H9 (cell line): ENCODE data around the gene C2orf66. TPM values are rescaled to one million over a fixed set of nuclear protein-coding genes. Genes with fewer than 3 reads are reported as not detected.

Experiments used
- DNase-seq: peaks from one replicate; pipeline ENCODE4 v3.0.0-alpha.2; 2017
- H2AFZ ChIP-seq: one replicate; pipeline ENCODE4 v1.6.1; 2013; ENCODE audit warnings: mild to moderate bottlenecking, low read length, control low read depth, moderate library complexity
- H2AK5ac ChIP-seq: 2 replicates; pipeline ENCODE4 v1.6.1; 2013; ENCODE audit warnings: low read length, control low read depth, mixed read lengths; ENCODE audit not compliant: insufficient read length
- H2BK120ac ChIP-seq: one replicate; pipeline ENCODE4 v1.6.1; 2013; ENCODE audit warnings: low read depth, mild to moderate bottlenecking, low read length, control low read depth, inconsistent platforms; ENCODE audit not compliant: poor library complexity, severe bottlenecking
- H2BK12ac ChIP-seq: 2 replicates; pipeline ENCODE4 v1.6.1; 2013; ENCODE audit warnings: low read length, control low read depth, mixed read lengths, low read depth; ENCODE audit not compliant: insufficient read length
- H2BK15ac ChIP-seq: 2 replicates; pipeline ENCODE4 v1.6.1; 2013; ENCODE audit warnings: low read depth, low read length, control low read depth
- H2BK20ac ChIP-seq: one replicate; pipeline ENCODE4 v1.6.1; 2013; ENCODE audit warnings: low read depth, mild to moderate bottlenecking, low read length, control low read depth, inconsistent platforms; ENCODE audit not compliant: poor library complexity, severe bottlenecking
- H2BK5ac ChIP-seq: 2 replicates; pipeline ENCODE4 v1.6.1; 2013; ENCODE audit warnings: low read length, control low read depth, mixed read lengths; ENCODE audit not compliant: insufficient read length
- H3K14ac ChIP-seq: 2 replicates; pipeline ENCODE4 v1.6.1; 2013; ENCODE audit warnings: low read length, control low read depth; ENCODE audit not compliant: insufficient read depth
- H3K18ac ChIP-seq: 2 replicates; pipeline ENCODE4 v1.6.1; 2013; ENCODE audit warnings: low read depth, mild to moderate bottlenecking, mixed read lengths, low read length, control low read depth; ENCODE audit not compliant: insufficient read length
- H3K23ac ChIP-seq: 2 replicates; pipeline ENCODE4 v1.6.1; 2013; ENCODE audit warnings: low read length, control low read depth, mixed read lengths, low read depth; ENCODE audit not compliant: insufficient read length
- H3K23me2 ChIP-seq: 2 replicates; pipeline ENCODE4 v1.6.1; 2013; ENCODE audit warnings: low read depth, mild to moderate bottlenecking, mixed read lengths, low read length, control low read depth; ENCODE audit not compliant: insufficient read length, poor library complexity, severe bottlenecking
- H3K27ac ChIP-seq: 2 replicates; pipeline ENCODE4 v1.5.1; 2013; ENCODE audit warnings: low read length, control low read depth, mixed read lengths, low read depth; ENCODE audit not compliant: insufficient read length
- H3K27me3 ChIP-seq: 2 replicates; pipeline ENCODE4 v1.6.1; 2013; ENCODE audit warnings: low read length, control low read depth, inconsistent platforms; ENCODE audit not compliant: insufficient read depth
- H3K4ac ChIP-seq: 2 replicates; pipeline ENCODE4 v1.6.1; 2013; ENCODE audit warnings: low read depth, mild to moderate bottlenecking, control low read depth, inconsistent platforms, low read length, moderate library complexity
- H3K4me1 ChIP-seq: 2 replicates; pipeline ENCODE4 v1.6.1; 2013; ENCODE audit warnings: low read length, control low read depth, inconsistent platforms; ENCODE audit not compliant: insufficient read depth
- H3K4me2 ChIP-seq: 2 replicates; pipeline ENCODE4 v1.6.1; 2013; ENCODE audit warnings: low read length, control low read depth, mixed read lengths; ENCODE audit not compliant: insufficient read length, insufficient read depth
- H3K56ac ChIP-seq: 2 replicates; pipeline ENCODE4 v1.6.1; 2013; ENCODE audit warnings: low read depth, mild to moderate bottlenecking, mixed read lengths, low read length, control low read depth; ENCODE audit not compliant: insufficient read length
- H3K79me1 ChIP-seq: 2 replicates; pipeline ENCODE4 v1.6.1; 2013; ENCODE audit warnings: low read depth, mild to moderate bottlenecking, moderate library complexity, low read length, control low read depth, inconsistent platforms; ENCODE audit not compliant: insufficient read depth, poor library complexity, severe bottlenecking
- H3K79me2 ChIP-seq: 2 replicates; pipeline ENCODE4 v1.6.1; 2013; ENCODE audit warnings: low read length, control low read depth, inconsistent platforms; ENCODE audit not compliant: insufficient read depth
- H3K9ac ChIP-seq: 2 replicates; pipeline ENCODE4 v1.6.1; 2013; ENCODE audit warnings: low read length, control low read depth, mixed read lengths; ENCODE audit not compliant: insufficient read length; ENCODE audit errors: extremely low read depth
- H3K9me3 ChIP-seq: one replicate; pipeline ENCODE4 v1.6.1; 2013; ENCODE audit warnings: low read depth, low read length, inconsistent platforms; ENCODE audit not compliant: control insufficient read depth
- H3T11ph ChIP-seq: one replicate; pipeline ENCODE4 v1.6.1; 2013; ENCODE audit warnings: mild to moderate bottlenecking, low read length, control low read depth, inconsistent platforms
- H4K20me1 ChIP-seq: one replicate; pipeline ENCODE4 v1.6.1; 2013; ENCODE audit not compliant: control insufficient read depth, insufficient read length, insufficient read depth
- H4K5ac ChIP-seq: 2 replicates; pipeline ENCODE4 v1.6.1; 2013; ENCODE audit warnings: low read depth, mild to moderate bottlenecking, mixed read lengths, low read length, control low read depth; ENCODE audit not compliant: insufficient read length
- H4K8ac ChIP-seq: replicated peaks from 2 replicates; pipeline ENCODE4 v1.6.1; 2013; ENCODE audit warnings: low read length, control low read depth, mixed read lengths, low read depth; ENCODE audit not compliant: insufficient read length
- H4K91ac ChIP-seq: 2 replicates; pipeline ENCODE4 v1.6.1; 2013; ENCODE audit warnings: low read depth, mild to moderate bottlenecking, moderate library complexity, mixed read lengths, low read length, control low read depth; ENCODE audit not compliant: insufficient read length
- H3K27ac Mint-ChIP-seq, 3 experiments: 2 replicates in 2 of 3; 3 replicates in 1 of 3; pipeline ENCODE4 v1.8.0; 2020 to 2021; ENCODE audit warnings: mixed read lengths in 3 of 3, mild to moderate bottlenecking in 1 of 3, moderate library complexity in 1 of 3
- H3K27me3 Mint-ChIP-seq: 2 replicates; pipeline ENCODE4 v1.8.0; 2021; ENCODE audit warnings: low read depth, mild to moderate bottlenecking, moderate library complexity, mixed read lengths
- H3K36me3 Mint-ChIP-seq, 3 experiments: 2 replicates in 2 of 3; 3 replicates in 1 of 3; pipeline ENCODE4 v1.8.0; 2020 to 2021; ENCODE audit warnings: low read depth in 3 of 3, mixed read lengths in 3 of 3; ENCODE audit not compliant: insufficient read depth in 1 of 3
- H3K4me1 Mint-ChIP-seq, 2 experiments: 2 replicates each; pipeline ENCODE4 v1.8.0; 2020; ENCODE audit warnings: mixed read lengths in 2 of 2
- H3K4me3 Mint-ChIP-seq, 2 experiments: 2 replicates in 1 of 2; 3 replicates in 1 of 2; pipeline ENCODE4 v1.8.0; 2020 to 2021; ENCODE audit warnings: mild to moderate bottlenecking in 2 of 2, mixed read lengths in 2 of 2, moderate library complexity in 1 of 2
- H3K9me3 Mint-ChIP-seq, 2 experiments: 2 replicates in 1 of 2; 3 replicates in 1 of 2; pipeline ENCODE4 v1.8.0; 2020; ENCODE audit warnings: mild to moderate bottlenecking in 2 of 2, mixed read lengths in 2 of 2, moderate library complexity in 1 of 2
- WGBS: extraction: QIAGEN DNeasy Blood & Tissue Kit; methylation state at CpG from one replicate; pipeline ENCODE4 v1.1.7; 2013; ENCODE audit warnings: missing lambda C conversion rate, low lambda C conversion rate, mixed read lengths; ENCODE audit not compliant: insufficient read length; ENCODE audit errors: extremely low coverage; 5-methylcytosine and 5-hydroxymethylcytosine counted together
- total RNA-seq: library from RNA; stranded (reverse); gene quantifications from 2 replicates; pipeline ENCODE4 v1.2.1, GENCODE V29; 2021
- TF ChIP-seq, protein P1 (sequence below): fragments of 200-600 bp; sonication (generic); conservative IDR thresholded peaks from 3 replicates; pipeline ENCODE4 v1.8.0; 2021; ENCODE audit warnings: antibody characterized with exemption, mild to moderate bottlenecking

The C2orf66 gene
- total RNA-seq, 1 experiment from 2014 or later, result not detected

DNA sequence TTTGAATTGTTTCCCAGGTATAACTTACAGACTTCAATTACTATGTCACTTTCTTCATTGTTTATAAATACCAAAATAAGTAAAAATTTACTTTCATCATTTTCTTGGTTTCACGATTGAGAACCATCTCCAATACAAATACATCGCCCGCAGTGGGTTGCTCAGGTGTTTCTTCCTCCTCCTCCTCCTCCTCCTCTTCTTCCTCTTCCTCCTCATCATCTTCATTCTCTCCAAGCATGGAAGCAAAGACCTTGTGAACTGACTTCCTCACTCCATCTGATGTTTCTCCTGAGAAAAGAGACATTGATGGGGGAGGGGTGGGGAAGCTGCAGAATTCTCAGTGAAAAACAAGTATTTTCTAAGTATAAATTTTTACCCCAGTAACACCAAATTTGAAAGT lies 16.3 kb downstream of the C2orf66 start:
- no peak overlapping the region for H3K27ac Mint-ChIP-seq
- H3K4me1 Mint-ChIP-seq, result no peaks in the 10 kb centered on the region

More for the DNA sequence above, 16.3 kb downstream of the C2orf66 start:
- Histone ChIP-seq H2AK5ac (no peak overlapping the region), H2BK20ac (no peak overlapping the region), H3T11ph (no peak overlapping the region), H3K23ac (no peak overlapping the region), H4K20me1 (no peaks in the 10 kb centered on the region), H3K4ac (no peak overlapping the region), H4K5ac (no peak overlapping the region), H3K18ac (no peak overlapping the region), H2AFZ (no peak overlapping the region), H4K91ac (no peak overlapping the region), H2BK15ac (no peak overlapping the region), H2BK12ac (no peak overlapping the region), H3K4me2 (no peak overlapping the region), H4K8ac (no peak overlapping the region), H3K9me3 (no peaks in the 10 kb centered on the region), H3K23me2 (no peaks in the 10 kb centered on the region), H2BK5ac (no peak overlapping the region), H3K79me1 (no peaks in the 10 kb centered on the region), H2BK120ac (no peak overlapping the region), H3K27ac (no peak overlapping the region), H3K56ac (no peak overlapping the region), H3K27me3 (no peaks in the 10 kb centered on the region), H3K14ac (no peak overlapping the region), H3K4me1 (no peaks in the 10 kb centered on the region), H3K9ac (no peak overlapping the region), H3K79me2 (no peaks in the 10 kb centered on the region)
- Mint-ChIP-seq H3K9me3 (no peaks in the 10 kb centered on the region), H3K27me3 (no peaks in the 10 kb centered on the region), H3K4me3 (no peak overlapping the region), H3K36me3 (peaks cover 21 to 69% (median 51%) of the 10 kb centered on the region in 3 experiments; a peak in 6 of 7 replicates)
- WGBS, result no CpG with 5 or more reads among the region's 3 CpGs
- no peak for DNase-seq
- TF ChIP-seq, protein P1, sequence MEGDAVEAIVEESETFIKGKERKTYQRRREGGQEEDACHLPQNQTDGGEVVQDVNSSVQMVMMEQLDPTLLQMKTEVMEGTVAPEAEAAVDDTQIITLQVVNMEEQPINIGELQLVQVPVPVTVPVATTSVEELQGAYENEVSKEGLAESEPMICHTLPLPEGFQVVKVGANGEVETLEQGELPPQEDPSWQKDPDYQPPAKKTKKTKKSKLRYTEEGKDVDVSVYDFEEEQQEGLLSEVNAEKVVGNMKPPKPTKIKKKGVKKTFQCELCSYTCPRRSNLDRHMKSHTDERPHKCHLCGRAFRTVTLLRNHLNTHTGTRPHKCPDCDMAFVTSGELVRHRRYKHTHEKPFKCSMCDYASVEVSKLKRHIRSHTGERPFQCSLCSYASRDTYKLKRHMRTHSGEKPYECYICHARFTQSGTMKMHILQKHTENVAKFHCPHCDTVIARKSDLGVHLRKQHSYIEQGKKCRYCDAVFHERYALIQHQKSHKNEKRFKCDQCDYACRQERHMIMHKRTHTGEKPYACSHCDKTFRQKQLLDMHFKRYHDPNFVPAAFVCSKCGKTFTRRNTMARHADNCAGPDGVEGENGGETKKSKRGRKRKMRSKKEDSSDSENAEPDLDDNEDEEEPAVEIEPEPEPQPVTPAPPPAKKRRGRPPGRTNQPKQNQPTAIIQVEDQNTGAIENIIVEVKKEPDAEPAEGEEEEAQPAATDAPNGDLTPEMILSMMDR, result no peak
